Measurements from ENCODE around the gene XPO6.

- no peak for TF ChIP-seq CTCF (IDR thresholded peaks at IDR 0.05; ENCODE audit: low read depth, low read length, missing input control)
- no peak for TF ChIP-seq JUND (IDR thresholded peaks at IDR 0.05)
- TF ChIP-seq EGR1 (IDR thresholded peaks at IDR 0.05; ENCODE audit: low read depth in 2 of 2): no peak
- TF ChIP-seq RAD21 (IDR thresholded peaks at IDR 0.05): no peak
- TF ChIP-seq MAX (IDR thresholded peaks at IDR 0.05): no peak
- TF ChIP-seq SP1 (IDR thresholded peaks at IDR 0.05): no peak
- no peak for TF ChIP-seq TAF1 (conservative IDR thresholded peaks at IDR 0.05)
- no peak for TF ChIP-seq GABPA (IDR thresholded peaks at IDR 0.05 in 1 of 2, conservative IDR thresholded peaks at IDR 0.05 in 1 of 2)
- TF ChIP-seq ATF3 (IDR thresholded peaks at IDR 0.05): no peak
- no peak for TF ChIP-seq FOXA1 (IDR thresholded peaks at IDR 0.05)
- no peak for TF ChIP-seq ZBTB33 (IDR thresholded peaks at IDR 0.05)
- TF ChIP-seq HNF4A (conservative IDR thresholded peaks at IDR 0.05): no peak
Measured at GRCh38 chr16:28064706-28065249, 147.0 kb downstream of the XPO6 start.
